C4-2B (cell line): ENCODE data around the gene NCCRP1.

Experiments used
- H3K27ac ChIP-seq: fragments of 450-650 bp; 2 replicates; pipeline ENCODE4 v1.5.1; 2017
- ZFX ChIP-seq: fragments of 450-650 bp; IDR thresholded peaks from 2 replicates; pipeline ENCODE4 v1.6.1; 2017
- TF ChIP-seq, protein P1 (sequence below): fragments of 450-650 bp; conservative IDR thresholded peaks from 2 replicates; pipeline ENCODE4 v1.5.1; 2017; ENCODE audit warnings: mild to moderate bottlenecking

Gene NCCRP1

DNA sequence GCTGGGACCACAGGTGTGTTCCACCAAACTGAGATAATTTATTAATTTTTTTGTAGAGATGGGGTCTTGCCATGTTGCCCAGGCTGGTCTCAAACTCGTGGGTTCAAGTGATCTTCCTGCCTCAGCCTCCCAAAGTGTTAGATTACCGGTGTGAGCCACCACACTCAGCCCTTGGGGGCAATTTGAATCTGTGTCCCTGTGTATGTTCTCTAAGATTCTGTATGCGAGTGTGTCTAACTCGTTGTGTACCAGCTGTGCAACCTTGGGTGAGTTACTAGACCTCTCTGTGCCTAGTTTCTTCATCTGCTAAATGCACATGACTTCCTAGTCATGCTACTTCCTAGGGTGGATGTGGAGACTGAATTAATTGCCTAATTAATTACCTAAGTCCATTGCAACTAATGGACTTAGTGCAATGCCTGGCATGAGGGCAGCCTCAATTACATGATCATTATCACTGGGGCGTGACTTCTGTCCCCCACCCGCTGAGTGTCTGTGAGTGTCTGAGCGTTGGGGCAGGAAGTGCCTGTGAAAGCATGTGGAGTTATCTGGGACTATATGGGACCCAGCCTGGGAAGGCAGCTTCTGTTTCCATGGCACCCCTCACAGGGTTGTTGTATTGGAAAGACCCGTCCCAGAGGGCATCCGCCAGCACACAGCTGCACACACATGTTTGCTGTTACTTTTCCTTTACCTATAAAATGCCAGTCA, 1.8 kb upstream of the NCCRP1 start:
- no peak overlapping the region for H3K27ac ChIP-seq
- TF ChIP-seq, protein P1, sequence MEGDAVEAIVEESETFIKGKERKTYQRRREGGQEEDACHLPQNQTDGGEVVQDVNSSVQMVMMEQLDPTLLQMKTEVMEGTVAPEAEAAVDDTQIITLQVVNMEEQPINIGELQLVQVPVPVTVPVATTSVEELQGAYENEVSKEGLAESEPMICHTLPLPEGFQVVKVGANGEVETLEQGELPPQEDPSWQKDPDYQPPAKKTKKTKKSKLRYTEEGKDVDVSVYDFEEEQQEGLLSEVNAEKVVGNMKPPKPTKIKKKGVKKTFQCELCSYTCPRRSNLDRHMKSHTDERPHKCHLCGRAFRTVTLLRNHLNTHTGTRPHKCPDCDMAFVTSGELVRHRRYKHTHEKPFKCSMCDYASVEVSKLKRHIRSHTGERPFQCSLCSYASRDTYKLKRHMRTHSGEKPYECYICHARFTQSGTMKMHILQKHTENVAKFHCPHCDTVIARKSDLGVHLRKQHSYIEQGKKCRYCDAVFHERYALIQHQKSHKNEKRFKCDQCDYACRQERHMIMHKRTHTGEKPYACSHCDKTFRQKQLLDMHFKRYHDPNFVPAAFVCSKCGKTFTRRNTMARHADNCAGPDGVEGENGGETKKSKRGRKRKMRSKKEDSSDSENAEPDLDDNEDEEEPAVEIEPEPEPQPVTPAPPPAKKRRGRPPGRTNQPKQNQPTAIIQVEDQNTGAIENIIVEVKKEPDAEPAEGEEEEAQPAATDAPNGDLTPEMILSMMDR = no peak
- no peak for TF ChIP-seq ZFX

DNA sequence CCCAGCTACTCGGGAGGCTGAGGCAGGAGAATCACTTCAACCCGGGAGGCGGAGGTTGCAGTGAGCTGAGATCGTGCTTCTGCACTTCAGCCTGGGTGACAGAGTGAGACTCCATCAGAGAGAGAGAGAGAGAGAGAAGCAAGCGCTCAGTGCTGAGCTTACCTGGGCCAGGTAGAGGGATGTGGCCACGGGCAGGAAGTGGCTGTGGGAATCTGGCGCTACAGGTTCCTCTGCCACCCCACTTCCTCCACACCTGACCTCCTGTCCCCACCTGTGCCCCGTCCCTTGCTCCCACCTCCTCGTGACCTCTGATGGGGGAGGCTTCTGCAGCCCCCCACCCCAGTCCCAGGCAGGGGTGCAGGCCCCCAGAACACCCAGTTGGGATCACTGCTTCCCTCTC, 1.0 kb upstream of the NCCRP1 start:
- no peak overlapping the region for H3K27ac ChIP-seq
- TF ChIP-seq, protein P1 = no peak
- TF ChIP-seq ZFX = no peak

DNA sequence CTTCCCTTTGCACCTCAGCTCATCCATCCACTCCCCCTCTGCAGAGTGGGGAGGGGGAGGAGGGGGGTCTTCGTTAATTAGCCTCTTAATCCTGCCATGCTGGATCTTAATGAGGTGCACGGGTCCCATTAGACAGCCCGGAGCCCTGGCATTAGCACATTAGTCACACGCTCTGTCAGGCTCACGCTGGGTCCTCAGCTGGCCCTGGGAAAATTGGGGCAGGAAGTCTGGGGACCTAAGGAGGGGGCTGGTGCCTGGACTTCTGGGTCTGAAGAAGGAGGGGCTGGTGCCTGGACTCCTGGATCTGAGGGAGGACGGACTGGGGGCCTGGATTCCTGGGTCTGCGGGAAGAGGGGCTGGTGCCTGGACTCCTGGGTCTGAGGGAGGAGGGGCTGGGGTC, 444 bp upstream of the NCCRP1 start:
- TF ChIP-seq, protein P1 = no peak
- no peak for TF ChIP-seq ZFX
- no peak overlapping the region for H3K27ac ChIP-seq

DNA sequence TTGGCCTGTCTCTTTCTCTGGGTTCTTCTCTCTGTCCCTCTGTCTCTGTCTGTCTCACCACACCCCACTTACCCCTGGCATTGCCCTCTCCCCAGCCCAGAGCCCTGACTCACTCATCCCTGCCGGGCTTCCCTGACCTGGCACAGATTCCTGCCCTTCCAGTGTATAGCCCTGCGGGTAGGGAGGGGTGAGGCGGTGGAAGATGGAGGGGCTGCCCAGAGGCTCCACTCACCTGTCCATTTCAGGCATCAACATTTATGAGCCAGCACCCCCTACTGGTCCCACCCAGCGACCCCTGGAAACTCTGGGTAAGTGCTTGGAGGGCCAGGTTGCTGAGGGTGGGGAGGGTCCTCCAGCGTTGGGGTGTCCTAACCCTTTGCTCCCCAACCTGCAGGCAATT, 1.0 kb downstream of the NCCRP1 start:
- TF ChIP-seq ZFX = no peak
- TF ChIP-seq, protein P1 = no peak
- no peak overlapping the region for H3K27ac ChIP-seq

DNA sequence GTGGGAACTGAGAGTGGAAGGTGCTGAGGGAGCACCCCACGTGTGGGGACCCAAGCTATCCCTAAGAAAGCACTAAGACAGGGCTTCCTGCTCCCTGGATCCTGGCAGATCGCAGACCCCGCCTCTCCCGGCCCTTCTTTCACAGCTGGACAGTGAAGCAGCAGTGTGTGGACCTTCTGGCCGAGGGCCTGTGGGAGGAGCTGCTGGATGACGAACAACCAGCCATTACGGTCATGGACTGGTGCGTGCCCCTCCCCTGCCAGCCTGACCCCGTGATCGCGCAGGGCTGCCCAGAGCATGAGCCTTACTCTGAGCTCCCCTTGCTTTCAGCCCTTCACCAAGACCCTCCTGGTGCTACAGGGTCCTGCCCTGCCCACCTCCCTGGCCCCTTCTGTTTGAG, 2.3 kb downstream of the NCCRP1 start:
- TF ChIP-seq, protein P1 = no peak
- no peak for TF ChIP-seq ZFX
- H3K27ac ChIP-seq = no peak overlapping the region

DNA sequence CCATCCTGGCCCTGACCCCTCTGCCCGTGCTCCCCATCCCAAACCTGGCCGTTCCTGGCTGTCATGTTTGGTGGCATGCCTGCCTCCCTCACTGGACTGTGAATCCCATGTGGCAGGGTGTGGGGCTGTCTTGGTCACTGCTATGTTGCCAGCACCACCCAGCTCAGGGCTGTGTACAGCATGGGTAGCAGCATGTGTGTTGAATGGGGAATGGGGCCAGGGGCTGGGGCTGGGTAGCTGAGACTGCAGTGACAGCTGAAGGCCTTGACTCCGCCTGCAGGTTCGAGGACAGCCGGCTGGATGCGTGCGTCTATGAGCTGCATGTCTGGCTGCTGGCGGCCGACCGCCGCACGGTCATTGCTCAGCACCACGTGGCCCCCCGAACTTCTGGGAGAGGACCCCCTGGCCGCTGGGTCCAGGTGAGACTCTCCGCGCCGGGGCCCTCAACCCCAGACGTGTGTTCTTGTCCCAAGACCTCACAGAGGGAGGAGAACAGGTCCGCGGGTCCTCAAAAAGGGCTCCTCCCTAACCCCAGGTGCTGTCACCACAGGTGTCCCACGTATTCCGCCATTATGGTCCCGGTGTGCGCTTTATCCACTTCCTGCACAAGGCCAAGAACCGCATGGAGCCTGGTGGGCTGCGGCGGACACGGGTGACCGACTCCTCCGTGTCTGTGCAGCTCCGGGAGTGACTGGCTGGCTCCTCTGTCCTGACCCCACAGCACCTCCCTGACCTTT, 3.5 kb downstream of the NCCRP1 start:
- no peak for TF ChIP-seq ZFX
- TF ChIP-seq, protein P1 = no peak
- no peak overlapping the region for H3K27ac ChIP-seq

DNA sequence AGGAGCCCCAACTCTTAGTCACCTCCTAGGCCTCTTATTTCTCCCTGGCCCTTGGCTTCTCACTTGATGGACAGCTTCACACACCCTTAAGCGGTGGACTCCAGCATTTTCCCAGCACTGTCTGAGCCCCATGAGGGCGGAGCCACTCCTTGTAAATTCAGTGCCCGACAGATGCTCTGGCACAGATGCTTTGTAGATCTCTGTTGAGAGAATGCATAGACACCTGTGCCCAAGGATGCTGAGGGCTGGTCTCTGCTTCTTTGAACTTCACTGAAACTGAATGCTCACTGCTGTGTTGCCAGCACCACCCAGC, 4.0 kb downstream of the NCCRP1 start:
- TF ChIP-seq, protein P1 = no peak
- no peak for TF ChIP-seq ZFX
- H3K27ac ChIP-seq = no peak overlapping the region
